Vagina (tissue), 2 donors: ENCODE measurements around the gene KLHL29. TPM values are rescaled to one million over a fixed set of nuclear protein-coding genes. Genes with fewer than 3 reads are reported as not detected.

Source experiments
- DNase-seq, 2 donors: peaks; one replicate each; pipeline ENCODE4 v3.0.0-alpha.2; 2017; ENCODE audit errors: extremely low spot score in 2 of 2
- H3K27ac ChIP-seq: fragments of 200-600 bp; sonication (generic); one replicate; pipeline ENCODE4 v1.5.1; 2019
- H3K27me3 ChIP-seq: fragments of 200-600 bp; sonication (generic); one replicate; pipeline ENCODE4 v1.5.1; 2019
- H3K36me3 ChIP-seq, 2 donors: fragments of 200-600 bp; sonication (generic); one replicate each; pipeline ENCODE4 v1.5.1; 2017 to 2019
- H3K4me1 ChIP-seq: fragments of 200-600 bp; sonication (generic); one replicate; pipeline ENCODE4 v1.5.1; 2019
- H3K4me3 ChIP-seq, 2 donors: fragments of 200-600 bp; sonication (generic); 1 replicate in 1 of 2; 2 replicates in 1 of 2; pipeline ENCODE4 v1.5.1; 2016 to 2019
- H3K9me3 ChIP-seq: fragments of 200-600 bp; sonication (generic); one replicate; pipeline ENCODE4 v1.5.1; 2019
- CTCF ChIP-seq, 3 experiments: fragments of 450-650 bp in 2 of 3; fragments of 200-600 bp in 1 of 3; sonication (generic) in 1 of 3; IDR thresholded peaks; one replicate each; pipeline ENCODE4 v1.5.1; 2017 to 2019; ENCODE audit warnings: antibody characterized with exemption in 3 of 3, mild to moderate bottlenecking in 2 of 3, moderate library complexity in 2 of 3
- POLR2A ChIP-seq, 2 donors: fragments of 450-650 bp; IDR thresholded peaks; one replicate each; pipeline ENCODE4 v1.6.1; 2017; ENCODE audit warnings: antibody characterized with exemption in 2 of 2, mild to moderate bottlenecking in 2 of 2, moderate library complexity in 2 of 2
- POLR2AphosphoS5 ChIP-seq, 2 donors: sonication (generic); formaldehyde crosslinking; IDR thresholded peaks; one replicate each; pipeline ENCODE4 v1.9.0; 2017; ENCODE audit warnings: antibody characterized with exemption in 2 of 2, mild to moderate bottlenecking in 2 of 2, low read depth in 1 of 2; ENCODE audit not compliant: insufficient read depth in 1 of 2
- intact Hi-C: fragments of 100-400 bp; cut with DNase I; formaldehyde crosslinking; loops from one replicate; pipeline ENCODE4 v1.15.1; 2023
- total RNA-seq: library from RNA; depleted of rRNA; stranded (reverse); fragments of >200 nt; gene quantifications from one replicate; pipeline ENCODE4 v1.2.3, GENCODE V29; 2016

Gene KLHL29
- total RNA-seq, 1 donor from 2014 or later = 19.4 TPM

- no peak for DNase-seq
- H3K9me3 ChIP-seq = no peaks in the 10 kb centered on the region
- no peak overlapping the region for H3K4me3 ChIP-seq
- no peak overlapping the region for H3K27ac ChIP-seq
- no peaks in the 10 kb centered on the region for H3K27me3 ChIP-seq
- H3K4me1 ChIP-seq = no peaks in the 10 kb centered on the region
- intact Hi-C loops = no loop called here
- no peaks in the 10 kb centered on the region for H3K36me3 ChIP-seq
- TF ChIP-seq CTCF (IDR thresholded peaks at IDR 0.05) = no peak
- no peak for TF ChIP-seq POLR2A (IDR thresholded peaks at IDR 0.05)
- no peak for TF ChIP-seq POLR2AphosphoS5 (IDR thresholded peaks at IDR 0.05; ENCODE audit: insufficient read depth in 1 of 2, low read depth in 1 of 2)
Observed at GRCh38 chr2:23607925-23608324, 222.9 kb downstream of the KLHL29 start.

DNA sequence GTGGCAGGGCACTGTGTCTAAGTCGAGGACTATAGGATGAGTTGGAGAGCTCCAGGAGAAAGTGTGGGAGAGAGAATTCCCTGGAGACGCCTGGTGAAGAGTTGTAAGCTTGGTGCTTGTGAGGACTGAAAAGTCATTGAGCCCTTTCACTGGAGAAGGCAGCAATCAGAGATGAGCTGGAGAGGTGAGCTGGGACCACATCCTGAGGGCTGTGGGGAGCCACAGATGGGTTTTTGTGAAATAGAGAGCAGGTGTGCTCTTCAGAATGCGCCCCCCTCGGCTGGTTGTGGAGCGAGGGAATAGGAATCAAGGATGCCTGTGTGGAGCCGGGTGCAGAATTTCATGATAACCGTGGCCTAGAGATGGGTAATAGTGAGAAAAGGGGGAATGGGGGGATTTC, 224.3 kb downstream of the KLHL29 start:
- Histone ChIP-seq H3K36me3 (no peaks in the 10 kb centered on the region), H3K27ac (no peak overlapping the region), H3K4me1 (no peaks in the 10 kb centered on the region), H3K4me3 (no peak overlapping the region), H3K9me3 (no peaks in the 10 kb centered on the region), H3K27me3 (no peaks in the 10 kb centered on the region)
- DNase-seq = no peak
- no peak for TF ChIP-seq POLR2AphosphoS5 (IDR thresholded peaks at IDR 0.05; ENCODE audit: insufficient read depth in 1 of 2, low read depth in 1 of 2)
- TF ChIP-seq POLR2A (IDR thresholded peaks at IDR 0.05) = no peak
- no peak for TF ChIP-seq CTCF (IDR thresholded peaks at IDR 0.05)
- intact Hi-C loops = no loop called here

DNA sequence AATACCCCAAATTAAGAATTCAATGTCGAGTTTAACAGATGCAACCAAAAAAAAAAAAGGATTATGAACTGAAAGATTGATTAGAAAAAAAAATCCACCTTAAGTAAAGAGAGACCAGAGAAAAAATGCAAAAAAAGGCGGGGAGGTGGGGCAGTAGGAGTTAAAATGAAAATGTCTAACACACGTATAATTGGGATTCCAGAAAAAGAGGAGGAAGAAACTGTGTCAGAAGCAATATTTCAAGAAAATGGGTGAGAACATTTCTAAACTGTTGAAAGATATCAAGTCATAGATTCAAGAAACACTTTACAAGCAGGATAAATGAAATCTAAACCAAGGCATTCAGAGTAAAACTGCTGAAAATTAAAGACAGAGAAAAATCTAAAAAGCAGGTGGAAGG, 226.9 kb downstream of the KLHL29 start:
- Histone ChIP-seq H3K36me3 (no peaks in the 10 kb centered on the region), H3K4me1 (peaks cover 6% of the 10 kb centered on the region), H3K4me3 (no peak overlapping the region), H3K27ac (no peak overlapping the region), H3K9me3 (no peaks in the 10 kb centered on the region), H3K27me3 (no peaks in the 10 kb centered on the region)
- TF ChIP-seq CTCF (IDR thresholded peaks at IDR 0.05) (no peak), POLR2AphosphoS5 (IDR thresholded peaks at IDR 0.05; ENCODE audit: insufficient read depth in 1 of 2, low read depth in 1 of 2) (no peak), POLR2A (IDR thresholded peaks at IDR 0.05) (no peak)
- no peak for DNase-seq
- intact Hi-C loops = no loop called here

GRCh38 chr2:23614701-23615100, 229.7 kb downstream of the KLHL29 start:
- intact Hi-C loops = loop anchor here (5.0 kb wide), 1 partner anchor 227 kb away; the partner anchor contains the start of gene KLHL29
- TF ChIP-seq CTCF (IDR thresholded peaks at IDR 0.05) (no peak), POLR2A (IDR thresholded peaks at IDR 0.05) (no peak), POLR2AphosphoS5 (IDR thresholded peaks at IDR 0.05; ENCODE audit: insufficient read depth in 1 of 2, low read depth in 1 of 2) (no peak)
- no peak overlapping the region for H3K27ac ChIP-seq
- DNase-seq = no peak
- H3K4me1 ChIP-seq = peaks cover 25% of the 10 kb centered on the region
- H3K36me3 ChIP-seq = no peaks in the 10 kb centered on the region
- no peak overlapping the region for H3K4me3 ChIP-seq
- H3K27me3 ChIP-seq = no peaks in the 10 kb centered on the region
- no peaks in the 10 kb centered on the region for H3K9me3 ChIP-seq

DNA sequence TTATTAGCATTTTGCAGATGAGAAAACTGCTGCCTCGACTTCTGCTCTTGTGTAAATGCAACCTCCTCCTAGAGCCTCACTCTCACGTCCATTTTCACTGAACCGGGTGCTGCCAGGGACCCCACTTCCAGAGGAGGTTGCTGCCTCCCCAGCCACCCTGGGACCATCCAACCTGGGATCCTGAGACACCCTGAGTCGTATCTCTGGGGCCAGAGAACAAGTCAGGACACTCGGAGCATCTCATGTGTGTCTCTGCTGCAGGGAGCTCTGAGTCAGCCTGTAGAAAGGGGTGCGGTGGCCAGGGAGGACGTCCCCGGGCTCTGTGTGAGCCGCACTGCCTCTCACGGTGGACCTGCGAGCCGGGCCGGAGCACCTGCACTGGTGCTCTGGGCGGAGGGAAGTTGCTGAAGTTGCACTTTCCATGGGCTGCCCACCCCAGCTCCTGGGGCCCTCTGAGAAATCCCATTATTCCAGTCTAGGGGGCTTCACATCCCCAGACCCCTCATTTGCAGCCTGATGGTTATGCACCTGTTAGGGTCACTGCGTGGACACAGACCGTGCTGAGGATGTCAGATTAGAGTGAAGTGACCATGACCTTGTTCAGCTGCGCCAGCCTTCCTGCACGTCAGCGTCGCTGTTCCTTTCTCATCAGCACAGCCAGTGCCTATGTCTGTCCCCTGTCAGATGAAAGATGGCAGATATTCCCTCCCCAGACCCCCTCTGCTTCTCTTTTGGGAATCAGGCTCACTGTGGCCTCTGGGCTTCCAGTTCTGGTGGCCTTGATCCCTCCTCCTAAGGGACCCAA, 230.4 kb downstream of the KLHL29 start:
- H3K36me3 ChIP-seq = no peaks in the 10 kb centered on the region
- intact Hi-C loops = loop anchor here (5.0 kb wide), 1 partner anchor 228 kb away; the partner anchor contains the start of gene KLHL29
- H3K4me3 ChIP-seq = no peak overlapping the region
- peaks cover 31% of the 10 kb centered on the region for H3K4me1 ChIP-seq
- no peak for DNase-seq
- TF ChIP-seq POLR2A (IDR thresholded peaks at IDR 0.05) = no peak
- TF ChIP-seq POLR2AphosphoS5 (IDR thresholded peaks at IDR 0.05; ENCODE audit: insufficient read depth in 1 of 2, low read depth in 1 of 2) = no peak
- no peak for TF ChIP-seq CTCF (IDR thresholded peaks at IDR 0.05)
- no peaks in the 10 kb centered on the region for H3K9me3 ChIP-seq
- no peaks in the 10 kb centered on the region for H3K27me3 ChIP-seq
- H3K27ac ChIP-seq = peak overlapping the region; percentile 92
